Central memory CD8-positive, alpha-beta T cell (primary cell): Measurements from ENCODE around the gene SACM1L.
"Not testable (repeated sequence)": the region's sequence is repeated elsewhere in the genome, so short reads cannot be mapped to it uniquely, and the experiment has no call there.

Experiments
- ATAC-seq: fragments of 150-1000 bp; cut with Tn5 transposase; replicated peaks from 2 replicates; pipeline ENCODE4 v1.10.0; 2022; ENCODE audit warnings: mild to moderate bottlenecking, moderate FRiP score, moderate number of reproducible peaks; ENCODE audit not compliant: poor library complexity, severe bottlenecking; ENCODE audit errors: extremely low read depth
- DNase-seq, 2 donors: peaks; one replicate each; pipeline ENCODE4 v3.0.0; 2021; ENCODE audit warnings: low spot score in 2 of 2
- H3K27ac Mint-ChIP-seq: one replicate; pipeline ENCODE4 v1.8.0; 2022; ENCODE audit warnings: low read depth, mild to moderate bottlenecking, moderate library complexity, mixed read lengths
- H3K27me3 Mint-ChIP-seq: one replicate; pipeline ENCODE4 v1.8.0; 2022; ENCODE audit warnings: mixed read lengths
- H3K36me3 Mint-ChIP-seq: one replicate; pipeline ENCODE4 v1.8.0; 2022; ENCODE audit warnings: mild to moderate bottlenecking, moderate library complexity, mixed read lengths; ENCODE audit not compliant: insufficient read depth
- H3K4me1 Mint-ChIP-seq: one replicate; pipeline ENCODE4 v1.8.0; 2022; ENCODE audit warnings: mixed read lengths
- H3K4me3 Mint-ChIP-seq: one replicate; pipeline ENCODE4 v1.8.0; 2022; ENCODE audit warnings: mild to moderate bottlenecking, moderate library complexity, mixed read lengths
- H3K9me3 Mint-ChIP-seq: one replicate; pipeline ENCODE4 v1.8.0; 2022; ENCODE audit warnings: mixed read lengths

The SACM1L gene

DNA sequence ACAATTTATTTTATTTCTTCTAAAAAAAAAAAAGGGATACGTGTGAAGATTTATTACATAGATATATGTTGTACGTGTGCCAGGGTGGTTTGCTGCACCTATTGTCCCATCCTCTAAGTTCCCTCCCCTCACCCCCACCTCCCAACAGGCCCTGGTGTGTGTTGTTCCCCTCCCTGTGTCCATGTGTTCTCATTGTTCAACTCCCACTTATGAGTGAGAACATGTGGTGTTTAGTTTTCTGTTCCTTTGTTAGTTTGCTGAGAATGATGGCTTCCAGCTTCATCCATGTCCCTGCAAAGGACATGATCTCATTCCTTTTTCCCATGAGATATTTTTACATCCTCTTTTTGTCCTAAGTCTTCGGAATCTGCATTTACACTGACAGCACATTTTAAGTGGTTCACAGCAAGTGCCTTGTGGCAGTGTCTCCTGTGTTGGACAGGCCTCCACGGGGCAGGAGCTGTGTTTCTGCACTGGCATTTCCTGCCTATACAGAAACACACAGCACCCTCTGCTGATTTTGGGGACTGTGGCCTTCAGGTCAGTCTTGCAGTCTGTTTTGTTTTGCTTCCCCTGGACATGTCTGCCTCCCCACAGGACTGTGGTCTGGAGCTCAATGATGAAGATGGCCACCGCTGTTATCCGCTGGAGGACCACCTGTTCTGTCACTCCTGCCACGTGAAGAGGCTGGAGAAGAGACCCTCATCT, 12.7 kb upstream of the SACM1L start:
- peaks cover 7% of the 10 kb centered on the region for H3K36me3 Mint-ChIP-seq
- ATAC-seq, result no peak

DNA sequence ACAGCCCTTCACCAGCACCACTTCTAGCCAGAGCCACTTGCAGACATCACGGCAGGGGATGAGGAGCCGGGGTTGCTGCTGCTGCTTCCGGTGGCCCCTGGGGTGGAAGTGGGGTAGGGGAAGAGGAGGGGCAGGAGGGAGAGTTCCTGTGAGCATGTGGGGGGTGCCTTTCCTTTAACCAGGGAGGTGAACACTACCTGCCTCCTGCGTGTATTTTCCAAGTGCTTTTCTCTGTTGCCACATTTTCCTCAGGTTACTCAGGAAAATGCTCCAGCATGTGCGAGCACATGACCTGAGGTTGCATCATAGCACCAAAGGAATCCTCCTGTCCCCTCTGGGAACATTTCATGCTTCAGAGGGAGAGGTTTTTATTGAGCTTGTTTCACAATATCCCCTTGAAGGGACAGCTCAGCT, 12.2 kb upstream of the SACM1L start:
- DNase-seq, result peak in 1 of 2 donors; percentile 50
- ATAC-seq, result peak; percentile 99
- Mint-ChIP-seq H3K27me3 (no peaks in the 10 kb centered on the region), H3K4me1 (peaks cover 14% of the 10 kb centered on the region), H3K9me3 (no peaks in the 10 kb centered on the region), H3K4me3 (peak overlapping the region; percentile 48), H3K36me3 (peaks cover 7% of the 10 kb centered on the region), H3K27ac (peak overlapping the region; percentile 89)

More for the DNA sequence above, 12.7 kb upstream of the SACM1L start:
- Mint-ChIP-seq H3K4me3 (peak overlapping the region; percentile 48), H3K9me3 (no peaks in the 10 kb centered on the region), H3K27me3 (no peaks in the 10 kb centered on the region), H3K27ac (peak overlapping the region; percentile 89), H3K4me1 (peaks cover 14% of the 10 kb centered on the region)
- DNase-seq, result no peak

DNA sequence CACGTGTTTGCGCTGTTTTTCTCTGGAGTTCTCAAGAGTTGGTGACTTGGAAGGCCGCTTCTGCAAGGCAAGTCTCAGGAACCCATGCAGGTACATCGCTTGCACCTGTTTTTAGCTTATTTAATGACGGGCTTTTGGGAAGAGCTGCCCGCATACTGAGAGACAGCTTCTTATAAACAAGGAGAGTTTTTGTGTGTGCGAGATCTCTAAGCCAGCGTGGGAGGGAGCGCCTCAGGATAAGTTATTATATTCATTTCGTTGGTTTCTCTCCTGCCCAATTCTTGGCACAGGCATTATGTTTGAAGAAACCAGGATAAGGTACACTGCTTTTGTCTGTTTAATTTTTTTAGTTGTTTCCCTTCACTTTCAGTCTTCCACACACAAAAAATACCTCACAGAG, 11.4 kb upstream of the SACM1L start:
- peaks cover 4% of the 10 kb centered on the region for H3K36me3 Mint-ChIP-seq
- H3K4me3 Mint-ChIP-seq, result no peak overlapping the region
- H3K27ac Mint-ChIP-seq, result no peak overlapping the region
- peaks cover 14% of the 10 kb centered on the region for H3K4me1 Mint-ChIP-seq
- ATAC-seq (no peak), DNase-seq (no peak)
- no peaks in the 10 kb centered on the region for H3K27me3 Mint-ChIP-seq
- no peaks in the 10 kb centered on the region for H3K9me3 Mint-ChIP-seq

DNA sequence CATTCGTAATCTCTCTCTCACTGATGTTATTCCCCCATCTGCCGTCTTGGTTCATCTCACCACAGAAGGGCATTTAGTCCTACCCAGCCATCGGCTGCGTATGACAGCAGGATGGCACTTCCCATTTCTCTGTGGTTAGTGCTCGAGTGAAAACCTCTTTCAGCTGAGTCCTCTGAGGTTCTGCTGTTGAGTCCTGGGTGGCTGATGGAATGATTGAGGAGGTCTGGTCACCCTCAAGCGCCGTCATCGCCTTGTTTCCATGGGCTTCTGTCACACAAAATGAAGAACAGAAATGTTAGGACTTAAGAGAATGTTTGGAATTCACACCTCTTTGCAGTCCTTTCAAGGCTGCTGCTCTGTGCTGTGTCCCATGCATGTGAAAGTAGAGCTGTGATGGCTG, 9.4 kb upstream of the SACM1L start:
- no peak for DNase-seq
- no peak overlapping the region for H3K4me3 Mint-ChIP-seq
- H3K27ac Mint-ChIP-seq, result no peak overlapping the region

DNA sequence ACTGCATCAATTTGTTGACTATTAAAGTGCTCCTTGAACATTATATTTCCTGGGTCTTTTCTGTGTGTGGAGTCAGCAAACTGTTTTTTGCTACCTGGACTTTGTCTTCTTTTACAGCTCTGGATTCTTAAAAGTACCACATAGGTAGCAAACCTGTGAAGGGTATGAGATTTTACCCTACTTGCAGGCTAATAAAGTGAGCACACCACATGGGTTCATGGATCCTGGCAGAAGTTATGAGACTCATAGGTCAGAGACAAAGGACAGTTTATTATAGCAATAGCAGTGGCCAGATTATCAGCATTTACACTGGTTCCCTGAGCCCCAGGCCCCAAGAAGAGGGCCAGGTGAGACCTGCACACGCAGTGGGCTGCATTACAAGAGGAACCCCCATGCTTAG, 8.0 kb upstream of the SACM1L start:
- peaks cover 3% of the 10 kb centered on the region for H3K36me3 Mint-ChIP-seq
- peaks cover 20% of the 10 kb centered on the region for H3K4me1 Mint-ChIP-seq

More for the DNA sequence above, 9.4 kb upstream of the SACM1L start:
- H3K36me3 Mint-ChIP-seq, result peaks cover 3% of the 10 kb centered on the region
- ATAC-seq, result no peak
- H3K27me3 Mint-ChIP-seq, result no peaks in the 10 kb centered on the region
- peaks cover 14% of the 10 kb centered on the region for H3K4me1 Mint-ChIP-seq
- H3K9me3 Mint-ChIP-seq, result no peaks in the 10 kb centered on the region

DNA sequence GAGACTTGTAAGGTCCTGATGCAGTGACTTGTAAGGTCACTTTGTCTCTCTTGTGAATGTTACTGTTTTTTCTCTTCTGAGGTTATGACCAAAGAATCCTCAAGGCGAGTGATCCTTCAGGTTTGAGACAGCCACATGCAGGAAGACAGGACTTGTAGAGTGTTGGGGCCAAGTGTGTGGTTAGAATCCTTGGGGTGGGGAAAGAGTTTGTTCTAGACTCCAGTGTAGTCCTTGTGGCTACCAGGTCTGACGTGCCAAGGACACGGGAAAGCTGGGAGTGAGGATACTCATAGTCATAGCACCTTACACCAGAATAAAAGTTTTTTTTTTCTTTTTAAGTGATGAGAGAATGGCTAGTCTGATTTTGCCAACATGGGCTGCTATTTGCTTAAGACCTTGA, 7.3 kb upstream of the SACM1L start:
- Mint-ChIP-seq H3K27ac (no peak overlapping the region), H3K4me3 (no peak overlapping the region), H3K27me3 (no peaks in the 10 kb centered on the region), H3K4me1 (peaks cover 14% of the 10 kb centered on the region), H3K36me3 (peaks cover 3% of the 10 kb centered on the region), H3K9me3 (no peaks in the 10 kb centered on the region)
- DNase-seq, result no peak
- no peak for ATAC-seq

More for the DNA sequence above, 8.0 kb upstream of the SACM1L start:
- no peak overlapping the region for H3K27ac Mint-ChIP-seq
- no peaks in the 10 kb centered on the region for H3K27me3 Mint-ChIP-seq
- H3K9me3 Mint-ChIP-seq, result no peaks in the 10 kb centered on the region
- no peak for DNase-seq
- ATAC-seq, result no peak
- no peak overlapping the region for H3K4me3 Mint-ChIP-seq

- Mint-ChIP-seq H3K4me3 (no peak overlapping the region), H3K4me1 (peaks cover 10% of the 10 kb centered on the region), H3K36me3 (peaks cover 3% of the 10 kb centered on the region), H3K9me3 (no peaks in the 10 kb centered on the region), H3K27me3 (no peaks in the 10 kb centered on the region), H3K27ac (no peak overlapping the region)
- DNase-seq (no peak), ATAC-seq (no peak)
These were observed 6.9 kb upstream of the SACM1L start for GRCh38 chr3:45682311-45682710.

- Mint-ChIP-seq H3K27ac (no peak overlapping the region), H3K9me3 (no peaks in the 10 kb centered on the region), H3K4me1 (peaks cover 6% of the 10 kb centered on the region), H3K36me3 (peaks cover 3% of the 10 kb centered on the region), H3K4me3 (no peak overlapping the region), H3K27me3 (no peaks in the 10 kb centered on the region)
- ATAC-seq (no peak), DNase-seq (no peak)
These were observed 6.4 kb upstream of the SACM1L start for GRCh38 chr3:45682786-45683185.

DNA sequence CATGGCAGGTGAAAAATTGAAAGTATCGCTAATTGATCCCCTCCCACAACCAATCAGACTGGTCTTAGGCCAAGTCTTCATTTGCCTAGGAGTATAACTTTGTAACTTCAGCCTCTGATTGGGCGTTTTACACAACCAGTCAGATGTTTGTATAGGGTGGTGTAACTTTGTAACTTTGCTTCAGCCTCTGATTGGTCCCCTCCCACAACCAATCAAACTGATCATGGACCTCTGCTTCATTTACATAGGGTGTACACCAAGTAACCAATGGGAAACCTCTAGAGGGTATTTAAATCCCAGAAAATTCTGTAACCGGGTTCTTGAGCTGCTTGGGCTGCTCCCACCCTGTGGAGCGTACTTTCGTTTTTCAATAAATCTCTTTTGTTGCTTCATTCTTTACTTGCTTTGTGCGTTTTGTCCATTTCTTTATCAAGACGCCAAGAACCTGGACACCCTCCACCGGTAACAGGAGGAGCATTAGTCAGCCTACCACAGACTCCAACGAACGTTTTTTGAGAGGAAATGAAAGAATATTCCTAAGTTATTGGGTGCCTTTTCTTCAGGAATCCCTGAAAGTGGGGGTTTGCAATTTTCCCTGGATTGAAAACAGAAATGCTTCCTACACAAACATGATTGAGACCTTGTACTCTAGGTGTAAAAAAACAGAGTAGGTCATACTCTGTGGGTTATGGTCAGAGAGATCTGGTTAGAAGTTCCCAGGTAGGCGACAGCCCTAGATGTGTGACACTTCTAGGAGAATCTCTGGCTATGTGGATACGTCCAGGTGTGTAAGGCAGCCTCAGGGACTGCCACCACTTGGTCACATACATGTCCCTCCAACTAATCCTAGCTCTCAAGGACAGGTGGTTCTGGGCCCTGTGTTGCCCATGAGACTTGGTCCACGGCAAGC, 5.5 kb upstream of the SACM1L start:
- Mint-ChIP-seq H3K27me3 (no peaks in the 10 kb centered on the region), H3K36me3 (peaks cover 8% of the 10 kb centered on the region), H3K4me3 (no peak overlapping the region), H3K4me1 (peaks cover 13% of the 10 kb centered on the region), H3K9me3 (no peaks in the 10 kb centered on the region), H3K27ac (no peak overlapping the region)
- ATAC-seq (no peak), DNase-seq (no peak)

DNA sequence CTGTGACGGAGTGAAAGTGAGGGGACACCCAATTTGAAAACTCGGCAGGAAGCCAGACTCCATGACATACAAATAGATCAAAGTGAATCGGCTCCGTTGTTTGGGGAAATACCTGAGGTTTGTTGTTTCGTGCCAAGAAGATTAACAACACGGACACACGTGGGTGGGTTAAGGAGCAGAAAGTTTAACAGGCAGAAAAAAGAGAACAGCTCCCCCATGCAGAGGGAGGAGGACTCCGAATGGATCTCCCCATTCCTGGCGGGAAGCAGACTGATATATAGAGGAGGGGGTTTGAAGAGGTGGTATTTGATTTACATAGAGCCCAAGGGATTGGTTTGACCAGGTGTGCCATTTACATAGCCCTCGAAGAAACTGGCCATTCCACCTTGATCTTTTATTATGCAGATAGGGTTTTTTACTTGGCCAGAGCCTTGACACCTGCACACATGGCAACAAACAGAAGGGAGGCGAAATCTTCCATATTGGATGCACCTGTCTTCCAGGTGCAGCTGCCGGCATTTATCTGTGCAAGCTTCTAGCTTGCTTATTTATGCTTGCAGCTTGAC, 4.8 kb upstream of the SACM1L start:
- ATAC-seq (no peak), DNase-seq (no peak)
- H3K4me1 Mint-ChIP-seq, result peaks cover 19% of the 10 kb centered on the region
- no peak overlapping the region for H3K4me3 Mint-ChIP-seq
- H3K27ac Mint-ChIP-seq, result no peak overlapping the region
- H3K36me3 Mint-ChIP-seq, result peaks cover 16% of the 10 kb centered on the region
- H3K9me3 Mint-ChIP-seq, result no peaks in the 10 kb centered on the region
- H3K27me3 Mint-ChIP-seq, result no peaks in the 10 kb centered on the region

DNA sequence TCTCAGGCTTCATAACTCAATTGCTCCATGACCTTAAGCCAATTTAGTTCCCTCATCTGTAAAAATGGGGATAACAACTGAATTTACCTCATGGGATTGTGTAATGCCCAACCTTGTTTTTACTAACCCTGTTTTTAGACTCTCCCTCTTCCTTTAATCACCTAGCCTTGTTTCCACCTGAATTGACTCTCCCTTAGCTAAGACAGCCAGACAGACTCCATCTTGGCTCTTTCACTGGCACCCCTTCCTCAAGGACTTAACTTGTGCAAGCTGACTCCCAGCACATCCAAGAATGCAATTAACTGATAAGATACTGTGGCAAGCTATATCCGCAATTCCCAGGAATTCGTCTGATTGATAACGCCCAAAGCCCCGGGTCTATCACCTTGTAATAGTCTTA, 3.5 kb upstream of the SACM1L start:
- Mint-ChIP-seq H3K36me3 (peaks cover 19% of the 10 kb centered on the region), H3K4me1 (peaks cover 30% of the 10 kb centered on the region)
- DNase-seq, H3K4me3 Mint-ChIP-seq, H3K27ac Mint-ChIP-seq, H3K9me3 Mint-ChIP-seq, H3K27me3 Mint-ChIP-seq, ATAC-seq: not testable (repeated sequence)

DNA sequence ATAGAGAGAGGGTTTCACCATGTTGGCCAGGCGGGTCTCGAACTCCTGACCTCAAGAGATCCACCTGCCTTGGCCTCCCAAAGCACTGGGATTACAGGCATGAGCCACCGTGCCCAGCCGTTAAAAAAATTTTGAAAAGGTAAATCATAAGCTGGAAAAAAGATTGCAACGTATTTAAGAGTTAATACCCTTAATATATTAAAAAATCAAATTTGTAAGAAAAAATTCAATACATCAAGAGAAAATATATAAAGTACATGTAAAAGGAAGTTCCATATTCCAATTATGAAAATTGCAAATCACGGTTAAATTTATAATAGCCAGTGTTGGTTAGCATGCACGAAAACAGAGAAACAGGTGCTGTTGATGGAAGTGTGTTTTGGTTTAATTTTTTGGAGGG, 2.3 kb upstream of the SACM1L start:
- H3K4me1 Mint-ChIP-seq, result peaks cover 41% of the 10 kb centered on the region
- H3K4me3 Mint-ChIP-seq, result no peak overlapping the region
- DNase-seq (no peak), ATAC-seq (no peak)
- peaks cover 23% of the 10 kb centered on the region for H3K36me3 Mint-ChIP-seq
- no peaks in the 10 kb centered on the region for H3K27me3 Mint-ChIP-seq
- no peaks in the 10 kb centered on the region for H3K9me3 Mint-ChIP-seq
- no peak overlapping the region for H3K27ac Mint-ChIP-seq
